ENCODE measurements around the gene MGAT5.
"Not testable (repeated sequence)": the region's sequence is repeated elsewhere in the genome, so short reads cannot be mapped to it uniquely, and the experiment has no call there.

MGAT5 gene

DNA sequence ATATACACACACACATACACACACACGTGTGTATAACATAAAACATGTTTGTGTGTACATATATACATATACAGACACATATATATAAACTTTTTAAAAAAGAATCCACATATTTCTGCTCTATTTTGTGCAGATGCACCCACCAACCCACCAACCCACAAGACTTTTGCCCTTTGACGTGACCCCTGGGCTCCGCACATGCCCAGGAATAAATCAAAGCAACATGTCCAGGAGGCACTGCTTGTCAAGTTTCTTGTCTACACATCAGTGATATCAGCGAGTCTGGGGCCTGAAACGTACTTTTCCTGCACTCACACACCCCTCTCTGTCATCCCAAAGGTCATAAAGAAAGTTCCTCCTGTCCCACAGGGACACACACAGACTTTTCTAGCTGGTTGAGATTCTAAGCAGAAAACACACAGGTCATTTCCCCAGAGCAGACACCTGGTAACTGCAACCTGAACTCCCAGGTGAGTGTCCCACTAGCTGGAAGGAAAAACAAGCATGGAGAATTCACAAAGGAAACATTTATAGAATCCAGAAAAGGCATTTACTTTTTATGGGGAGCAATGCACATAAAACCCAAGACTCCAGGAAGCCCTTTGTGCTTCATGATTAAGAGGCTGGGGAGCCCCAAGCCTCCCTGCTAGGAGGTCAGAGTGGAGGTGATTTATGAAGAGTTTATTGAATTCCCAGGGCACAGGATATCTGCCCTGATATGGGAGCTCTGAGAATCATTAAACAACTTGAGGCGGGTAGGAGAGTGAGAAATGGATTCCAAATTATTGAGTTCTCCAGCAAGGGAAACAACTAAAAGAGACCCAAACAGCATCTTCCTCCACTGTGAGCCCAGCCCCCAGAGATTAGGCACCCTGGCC, 211.6 kb downstream of the MGAT5 start:
- TF ChIP-seq, protein P1, sequence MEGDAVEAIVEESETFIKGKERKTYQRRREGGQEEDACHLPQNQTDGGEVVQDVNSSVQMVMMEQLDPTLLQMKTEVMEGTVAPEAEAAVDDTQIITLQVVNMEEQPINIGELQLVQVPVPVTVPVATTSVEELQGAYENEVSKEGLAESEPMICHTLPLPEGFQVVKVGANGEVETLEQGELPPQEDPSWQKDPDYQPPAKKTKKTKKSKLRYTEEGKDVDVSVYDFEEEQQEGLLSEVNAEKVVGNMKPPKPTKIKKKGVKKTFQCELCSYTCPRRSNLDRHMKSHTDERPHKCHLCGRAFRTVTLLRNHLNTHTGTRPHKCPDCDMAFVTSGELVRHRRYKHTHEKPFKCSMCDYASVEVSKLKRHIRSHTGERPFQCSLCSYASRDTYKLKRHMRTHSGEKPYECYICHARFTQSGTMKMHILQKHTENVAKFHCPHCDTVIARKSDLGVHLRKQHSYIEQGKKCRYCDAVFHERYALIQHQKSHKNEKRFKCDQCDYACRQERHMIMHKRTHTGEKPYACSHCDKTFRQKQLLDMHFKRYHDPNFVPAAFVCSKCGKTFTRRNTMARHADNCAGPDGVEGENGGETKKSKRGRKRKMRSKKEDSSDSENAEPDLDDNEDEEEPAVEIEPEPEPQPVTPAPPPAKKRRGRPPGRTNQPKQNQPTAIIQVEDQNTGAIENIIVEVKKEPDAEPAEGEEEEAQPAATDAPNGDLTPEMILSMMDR (IDR thresholded peaks at IDR 0.05; ENCODE audit: control extremely low read depth, extremely low read depth, low read depth, missing control alignments), result no peak
- no peak for DNase-seq (ENCODE audit: extremely low spot score)
- ChIA-PET CTCF (interaction anchor here (0.9 to 6.2 kb wide), 4 partner anchors 10 to 14 kb away, joined by 3 to 36 read pairs (median 17); no protein-coding TSS in a partner anchor), POLR2A (no interaction called here)

DNA sequence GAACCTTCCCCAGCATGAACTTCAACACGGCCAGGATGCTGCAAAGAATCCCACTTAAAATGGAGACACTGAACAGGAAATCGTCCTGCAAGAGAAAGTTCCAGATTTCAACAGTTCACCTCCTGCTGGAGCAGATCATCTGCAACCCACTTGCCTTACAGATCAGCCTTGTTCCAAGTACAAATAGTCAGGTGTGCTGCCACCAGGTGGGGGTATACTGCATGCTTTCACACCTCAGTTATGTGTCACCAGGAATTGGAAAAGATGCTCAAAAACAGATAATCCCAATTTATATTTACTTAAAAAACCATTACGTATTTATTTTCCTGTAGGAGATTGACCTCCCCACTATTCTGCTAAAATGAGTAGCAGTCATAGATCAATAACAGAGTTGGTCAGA, 212.3 kb downstream of the MGAT5 start:
- TF ChIP-seq, protein P1 (IDR thresholded peaks at IDR 0.05; ENCODE audit: control extremely low read depth, extremely low read depth, low read depth, missing control alignments), result peak; percentile 61
- no peak for DNase-seq (ENCODE audit: extremely low spot score)
- ChIA-PET POLR2A (no interaction called here), CTCF (interaction anchor here (0.7 to 4.2 kb wide), 5 partner anchors 10 to 444 kb away, joined by 3 to 25 read pairs (median 3); no protein-coding TSS in a partner anchor)

DNA sequence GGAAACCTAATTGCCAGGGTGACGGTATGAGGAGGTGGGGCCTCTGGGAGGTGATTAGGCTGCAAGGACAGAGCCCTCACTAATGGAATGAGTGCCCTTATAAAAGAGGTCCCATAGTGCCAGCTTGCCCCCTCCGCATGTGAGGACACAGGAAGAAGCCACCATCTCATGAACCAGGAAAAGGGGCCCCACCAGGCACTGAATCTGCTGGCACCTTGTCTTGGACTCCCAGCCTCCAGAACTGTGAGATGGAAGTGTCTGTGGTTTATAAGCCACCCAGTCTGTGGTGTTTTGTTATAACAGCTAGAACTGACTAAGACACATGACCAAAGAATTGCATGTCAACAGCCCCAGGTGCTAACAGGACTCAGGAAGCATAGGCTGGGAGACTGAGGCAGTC, 214.3 kb downstream of the MGAT5 start:
- CTCF ChIA-PET, result interaction anchor here (2.0 to 4.2 kb wide), 2 partner anchors 16 to 430 kb away, joined by 5 to 25 read pairs; no protein-coding TSS in a partner anchor
- no peak for DNase-seq (ENCODE audit: extremely low spot score)
- POLR2A ChIA-PET, result no interaction called here
- TF ChIP-seq, protein P1 (IDR thresholded peaks at IDR 0.05; ENCODE audit: control extremely low read depth, extremely low read depth, low read depth, missing control alignments), result no peak

DNA sequence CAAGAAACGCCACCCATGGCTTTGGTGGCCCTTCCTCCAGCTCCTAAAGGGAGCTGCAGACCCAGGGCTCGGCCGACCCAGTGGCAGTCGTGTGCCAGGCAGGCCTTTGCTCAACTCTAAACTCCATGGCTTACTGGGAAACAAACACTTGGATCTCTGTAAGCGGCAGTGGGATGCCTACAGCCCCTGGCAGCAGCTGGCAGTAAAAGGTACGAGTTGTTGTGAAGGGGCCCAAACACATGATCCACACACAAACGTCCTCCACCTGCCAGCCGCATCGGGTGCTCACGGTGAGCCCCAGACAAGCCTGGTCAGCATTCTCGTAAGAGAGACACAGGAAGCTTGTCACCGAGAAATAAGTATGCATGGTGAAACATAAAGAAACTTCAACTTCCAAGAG, 214.9 kb downstream of the MGAT5 start:
- no peak for DNase-seq (ENCODE audit: extremely low spot score)
- ChIA-PET POLR2A (no interaction called here), CTCF (interaction anchor here (1.1 to 4.2 kb wide), 4 partner anchors 8 to 430 kb away, joined by 3 to 25 read pairs (median 4); no protein-coding TSS in a partner anchor)
- TF ChIP-seq, protein P1 (IDR thresholded peaks at IDR 0.05; ENCODE audit: control extremely low read depth, extremely low read depth, low read depth, missing control alignments), result no peak

DNA sequence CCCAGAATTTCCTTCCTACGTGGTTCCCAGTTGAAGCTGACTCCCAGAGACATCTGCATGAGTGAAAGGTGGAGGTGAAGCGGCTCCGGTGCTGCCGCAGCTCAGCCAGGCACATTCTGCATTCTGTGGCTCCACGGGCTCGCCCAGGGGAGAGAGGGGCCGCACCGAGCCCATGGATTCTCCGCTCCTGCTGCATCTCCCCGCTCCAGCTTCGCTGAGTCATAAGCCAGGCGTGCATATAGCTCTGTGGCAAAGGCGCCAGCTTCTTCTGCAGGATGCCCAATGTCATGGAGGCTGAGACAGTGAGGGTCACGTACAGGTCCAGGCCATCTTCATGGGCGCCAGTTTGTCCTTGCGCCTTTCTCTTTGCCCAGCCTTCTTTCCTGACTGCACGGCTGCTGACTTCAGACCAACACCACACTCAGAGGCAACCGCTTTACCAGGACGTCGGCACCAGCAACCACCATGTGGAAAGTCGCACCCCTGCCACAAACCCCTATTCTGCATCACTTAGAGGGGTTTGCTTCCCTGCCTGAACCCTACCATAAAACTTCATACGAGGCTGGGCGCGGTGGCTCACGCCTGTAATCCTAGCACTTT, 215.7 kb downstream of the MGAT5 start:
- ChIA-PET CTCF (interaction anchor here (0.5 to 4.2 kb wide), 5 partner anchors 9 to 429 kb away, joined by 3 to 25 read pairs (median 4); no protein-coding TSS in a partner anchor), POLR2A (no interaction called here)
- TF ChIP-seq, protein P1 (IDR thresholded peaks at IDR 0.05; ENCODE audit: control extremely low read depth, extremely low read depth, low read depth, missing control alignments), result no peak
- no peak for DNase-seq (ENCODE audit: extremely low spot score)

DNA sequence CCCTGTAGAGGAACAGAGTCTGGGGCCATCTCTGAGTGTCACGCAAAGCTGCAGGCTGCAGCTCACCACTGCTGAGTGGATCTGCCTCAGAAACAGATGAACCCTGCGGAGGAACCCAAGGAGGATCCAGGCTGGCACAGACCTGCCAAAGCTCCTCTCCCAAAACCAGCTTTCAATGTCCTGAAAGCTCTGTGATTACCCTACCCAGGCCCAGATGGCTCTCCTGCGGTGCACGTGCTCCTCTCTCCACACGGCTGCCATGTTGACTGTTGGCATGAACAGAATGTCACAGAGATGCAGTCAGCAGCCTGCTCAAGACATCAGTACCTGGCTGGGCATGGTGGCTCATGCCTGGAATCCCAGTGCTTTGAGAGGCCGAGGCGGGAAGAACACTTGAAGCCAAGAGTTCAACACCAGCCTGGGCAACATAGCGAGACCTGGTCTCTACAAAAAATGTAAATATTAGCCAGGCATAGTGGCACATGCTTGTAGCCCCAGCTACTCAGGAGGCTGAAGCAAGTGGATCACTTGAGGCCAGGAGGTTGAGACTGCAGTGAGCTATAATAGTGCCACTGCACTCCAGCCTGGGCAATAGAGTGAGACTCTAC, 216.8 kb downstream of the MGAT5 start:
- DNase-seq (ENCODE audit: extremely low spot score), result no peak
- ChIA-PET POLR2A (no interaction called here), CTCF (interaction anchor here (0.8 to 1.2 kb wide), 2 partner anchors 19 to 20 kb away, joined by 3 to 4 read pairs; no protein-coding TSS in a partner anchor)
- TF ChIP-seq, protein P1 (IDR thresholded peaks at IDR 0.05; ENCODE audit: control extremely low read depth, extremely low read depth, low read depth, missing control alignments), result no peak

DNA sequence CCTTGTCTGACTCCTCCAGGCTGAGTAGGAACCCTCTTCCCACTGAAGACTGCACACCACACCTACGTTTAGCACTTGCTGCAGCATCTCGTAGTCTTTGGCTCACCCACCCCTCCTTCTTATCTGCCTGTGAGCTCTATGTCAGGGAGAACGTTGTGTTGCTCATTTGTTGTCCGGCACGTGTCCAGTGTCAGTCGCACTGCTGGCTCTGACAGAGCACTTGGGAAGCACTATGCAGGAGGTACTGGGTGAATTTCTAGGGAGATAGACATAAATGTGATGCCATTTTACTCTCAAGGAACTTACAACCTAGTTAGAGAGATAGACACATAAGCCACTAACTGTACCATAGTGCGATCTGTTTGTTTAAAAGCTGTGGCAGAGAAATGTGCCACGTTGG, 223.1 kb downstream of the MGAT5 start:
- DNase-seq (ENCODE audit: extremely low spot score); POLR2A ChIA-PET: not testable (repeated sequence)
- CTCF ChIA-PET, result interaction anchor here (1.0 kb wide), 1 partner anchor 26 kb away, joined by 4 read pairs; no protein-coding TSS in a partner anchor

All from GM10248 (cell line).